Esophagus muscularis mucosa (tissue), 4 donors: ENCODE results near the gene TEAD3. TPM values are rescaled to one million over a fixed set of nuclear protein-coding genes. Genes with fewer than 3 reads are reported as not detected.

ENCODE experiments used
- DNase-seq: peaks from one replicate; pipeline ENCODE4 v3.0.0-alpha.2; 2017; ENCODE audit errors: extremely low spot score
- H3K27ac ChIP-seq, 4 donors: fragments of 200-600 bp; sonication (generic); replicated peaks in 1 of 4; 1 replicate in 3 of 4; 2 replicates in 1 of 4; pipeline ENCODE4 v1.5.1; 2016 to 2019; ENCODE audit warnings: mild to moderate bottlenecking in 1 of 4
- H3K27me3 ChIP-seq, 4 donors: fragments of 200-600 bp; sonication (generic); one replicate each; pipeline versions ENCODE4 v1.5.1 to v1.6.0; 2016 to 2019
- H3K36me3 ChIP-seq, 4 donors: fragments of 200-600 bp; sonication (generic); one replicate each; pipeline ENCODE4 v1.5.1; 2016 to 2019
- H3K4me1 ChIP-seq, 4 donors: fragments of 200-600 bp; sonication (generic); one replicate each; pipeline ENCODE4 v1.5.1; 2016 to 2019
- H3K4me3 ChIP-seq, 4 donors: fragments of 200-600 bp; sonication (generic); 1 replicate in 2 of 4; 2 replicates in 2 of 4; pipeline ENCODE4 v1.5.1; 2016 to 2019; ENCODE audit warnings: mild to moderate bottlenecking in 4 of 4, moderate library complexity in 1 of 4
- H3K9me3 ChIP-seq, 4 donors: fragments of 200-600 bp; sonication (generic); 1 replicate in 3 of 4; 2 replicates in 1 of 4; pipeline ENCODE4 v1.5.1; 2016 to 2019
- EP300 ChIP-seq: sonication (generic); formaldehyde crosslinking; IDR thresholded peaks from one replicate; pipeline ENCODE4 v1.6.1; 2017; ENCODE audit warnings: antibody characterized with exemption
- POLR2A ChIP-seq: fragments of 450-650 bp; IDR thresholded peaks from one replicate; pipeline ENCODE4 v1.6.1; 2017; ENCODE audit warnings: antibody characterized with exemption, moderate library complexity, mild to moderate bottlenecking, low read depth
- POLR2AphosphoS5 ChIP-seq, 2 donors: sonication (generic); formaldehyde crosslinking; IDR thresholded peaks; one replicate each; pipeline ENCODE4 v1.6.1; 2017; ENCODE audit warnings: antibody characterized with exemption in 2 of 2
- WGBS: methylation state at CpG from one replicate; pipeline ENCODE4 v1.1.5; 2018; 5-methylcytosine and 5-hydroxymethylcytosine counted together
- intact Hi-C: fragments of 100-400 bp; cut with DNase I; formaldehyde crosslinking; loops from one replicate; pipeline ENCODE4 v1.15.1; 2023
- total RNA-seq, 4 donors: library from RNA; depleted of rRNA; stranded (reverse); fragments of >200 nt; gene quantifications; one replicate each; pipeline versions ENCODE4 v1.1.0 to v1.2.1, GENCODE V29; 2016
- TF ChIP-seq, protein P1 (sequence below), 3 experiments: fragments of 200-600 bp in 2 of 3; fragments of 450-650 bp in 1 of 3; sonication (generic) in 2 of 3; IDR thresholded peaks; one replicate each; pipeline ENCODE4 v1.5.1; 2017 to 2019; ENCODE audit warnings: antibody characterized with exemption in 3 of 3, mild to moderate bottlenecking in 2 of 3, moderate library complexity in 1 of 3

Gene TEAD3
- total RNA-seq, 4 donors from 2014 or later: 71.4 to 123 (median 78.5) TPM

DNA sequence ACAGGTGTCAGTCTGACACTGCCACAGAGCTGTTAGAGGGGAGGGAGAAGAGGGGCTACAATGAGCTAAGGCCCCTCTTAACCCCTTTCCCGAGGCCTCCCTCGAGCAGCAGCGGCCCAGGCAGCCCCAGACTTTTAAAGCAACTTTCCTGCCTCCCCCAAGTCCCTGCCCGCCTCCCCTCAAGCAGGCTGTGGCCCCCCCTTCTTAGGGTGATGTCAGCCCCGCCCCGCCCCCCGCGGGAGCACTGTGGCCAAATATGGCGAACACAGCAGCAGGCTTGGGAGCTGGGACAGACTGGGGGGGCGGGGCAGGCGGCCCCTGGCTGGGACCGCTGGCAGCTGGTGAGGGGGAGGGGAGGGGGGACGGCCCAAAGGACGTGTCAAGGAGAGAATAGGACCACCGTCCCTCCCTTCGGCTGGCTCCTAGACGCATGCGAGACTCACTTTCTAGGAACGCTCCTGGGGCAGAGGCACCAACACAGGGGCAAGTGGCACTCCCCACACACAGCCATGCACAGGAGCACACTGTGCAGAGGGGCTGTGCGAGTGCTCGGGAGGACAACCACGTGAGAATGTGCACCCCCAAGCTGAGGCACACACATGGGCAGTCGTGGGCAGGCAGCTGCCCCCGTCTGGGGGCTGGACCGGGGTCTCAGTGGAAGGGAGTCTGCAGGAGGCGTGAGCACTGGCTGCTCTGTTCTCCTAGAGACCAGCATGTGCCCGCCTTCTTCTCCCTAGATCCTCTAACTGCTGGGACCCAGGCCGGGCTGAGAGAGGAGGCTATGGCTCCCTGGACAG lies 6.7 kb downstream of the TEAD3 start:
- peaks cover 95 to 100% (median 100%) of the 10 kb centered on the region in 4 donors for H3K4me1 ChIP-seq
- TF ChIP-seq POLR2AphosphoS5 (IDR thresholded peaks at IDR 0.05) (peak; percentile 65 to 83), EP300 (peak; percentile 15), POLR2A (no peak)
- TF ChIP-seq, protein P1, sequence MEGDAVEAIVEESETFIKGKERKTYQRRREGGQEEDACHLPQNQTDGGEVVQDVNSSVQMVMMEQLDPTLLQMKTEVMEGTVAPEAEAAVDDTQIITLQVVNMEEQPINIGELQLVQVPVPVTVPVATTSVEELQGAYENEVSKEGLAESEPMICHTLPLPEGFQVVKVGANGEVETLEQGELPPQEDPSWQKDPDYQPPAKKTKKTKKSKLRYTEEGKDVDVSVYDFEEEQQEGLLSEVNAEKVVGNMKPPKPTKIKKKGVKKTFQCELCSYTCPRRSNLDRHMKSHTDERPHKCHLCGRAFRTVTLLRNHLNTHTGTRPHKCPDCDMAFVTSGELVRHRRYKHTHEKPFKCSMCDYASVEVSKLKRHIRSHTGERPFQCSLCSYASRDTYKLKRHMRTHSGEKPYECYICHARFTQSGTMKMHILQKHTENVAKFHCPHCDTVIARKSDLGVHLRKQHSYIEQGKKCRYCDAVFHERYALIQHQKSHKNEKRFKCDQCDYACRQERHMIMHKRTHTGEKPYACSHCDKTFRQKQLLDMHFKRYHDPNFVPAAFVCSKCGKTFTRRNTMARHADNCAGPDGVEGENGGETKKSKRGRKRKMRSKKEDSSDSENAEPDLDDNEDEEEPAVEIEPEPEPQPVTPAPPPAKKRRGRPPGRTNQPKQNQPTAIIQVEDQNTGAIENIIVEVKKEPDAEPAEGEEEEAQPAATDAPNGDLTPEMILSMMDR (IDR thresholded peaks at IDR 0.05): no peak
- H3K4me3 ChIP-seq: peak overlapping the region; percentile 40 to 99 (median 47)
- 8% methylated on average over 16 of the region's 28 CpGs for WGBS
- peaks cover 0 to 6% (median 3%) of the 10 kb centered on the region in 4 donors for H3K36me3 ChIP-seq
- no peaks in the 10 kb centered on the region for H3K9me3 ChIP-seq
- intact Hi-C loops: no loop called here
- peak overlapping the region; percentile 97 to 100 (median 99) for H3K27ac ChIP-seq
- DNase-seq: no peak
- H3K27me3 ChIP-seq: no peaks in the 10 kb centered on the region

DNA sequence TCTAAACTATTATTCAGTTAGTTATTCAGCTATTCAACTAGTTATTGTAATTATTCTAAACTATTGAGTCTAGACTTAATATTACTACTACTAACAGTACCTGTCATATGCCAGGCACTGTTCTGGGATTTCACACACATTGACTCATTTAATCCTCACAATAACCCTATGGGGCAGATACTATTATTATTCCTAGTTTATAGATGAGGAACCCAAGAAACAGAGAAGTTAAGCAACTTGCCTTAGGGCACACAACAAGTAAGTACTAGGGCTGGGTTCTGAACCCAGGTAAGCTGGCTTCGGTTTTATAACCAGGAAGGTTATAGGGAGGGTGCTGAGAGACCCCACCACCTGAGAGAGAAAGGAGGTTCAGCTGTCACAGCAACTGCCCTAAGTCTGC lies 7.8 kb downstream of the TEAD3 start:
- Histone ChIP-seq H3K4me1 (peaks cover 87 to 100% (median 100%) of the 10 kb centered on the region in 4 donors), H3K4me3 (no peak overlapping the region), H3K36me3 (peaks cover 0 to 17% (median 13%) of the 10 kb centered on the region in 4 donors), H3K9me3 (no peaks in the 10 kb centered on the region), H3K27me3 (no peaks in the 10 kb centered on the region), H3K27ac (peak overlapping the region; percentile 97 to 100 (median 99))
- TF ChIP-seq, protein P1 (IDR thresholded peaks at IDR 0.05): no peak
- TF ChIP-seq EP300 (no peak), POLR2A (no peak), POLR2AphosphoS5 (IDR thresholded peaks at IDR 0.05) (no peak)
- 78% methylated on average over 1 of the region's 1 CpG for WGBS
- no peak for DNase-seq
- intact Hi-C loops: no loop called here

DNA sequence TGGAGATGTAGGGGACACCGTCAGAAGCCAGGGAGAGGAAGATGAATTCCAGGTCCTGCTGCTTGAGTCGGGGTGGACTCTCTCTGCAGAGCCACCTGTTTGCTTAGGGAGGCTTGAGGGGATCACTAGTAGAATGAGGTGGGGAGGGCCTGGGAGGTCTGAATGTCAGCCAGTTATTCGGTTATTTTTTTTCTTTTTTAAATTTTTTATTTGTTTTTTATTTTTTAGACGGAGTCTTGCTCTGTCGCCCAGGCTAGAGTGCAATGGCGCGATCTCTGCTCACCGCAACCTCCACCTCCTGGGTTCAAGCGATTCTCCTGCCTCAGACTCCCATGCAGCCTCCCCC lies 8.4 kb downstream of the TEAD3 start:
- no peak for DNase-seq
- peak overlapping the region; percentile 97 to 100 (median 99) for H3K27ac ChIP-seq
- TF ChIP-seq EP300 (no peak), POLR2AphosphoS5 (IDR thresholded peaks at IDR 0.05) (no peak), POLR2A (no peak)
- TF ChIP-seq, protein P1 (IDR thresholded peaks at IDR 0.05): no peak
- H3K36me3 ChIP-seq: peaks cover 0 to 19% (median 16%) of the 10 kb centered on the region in 4 donors
- H3K27me3 ChIP-seq: no peaks in the 10 kb centered on the region
- no peaks in the 10 kb centered on the region for H3K9me3 ChIP-seq
- no peak overlapping the region for H3K4me3 ChIP-seq
- intact Hi-C loops: no loop called here
- peaks cover 82 to 100% (median 100%) of the 10 kb centered on the region in 4 donors for H3K4me1 ChIP-seq
- 62% methylated on average over 9 of the region's 9 CpGs for WGBS

GRCh38 chr6:35487658-35488516 lies 9.0 kb downstream of the TEAD3 start:
- TF ChIP-seq EP300 (no peak), POLR2AphosphoS5 (IDR thresholded peaks at IDR 0.05) (peak in 1 of 2 donors; percentile 52), POLR2A (no peak)
- TF ChIP-seq, protein P1 (IDR thresholded peaks at IDR 0.05): no peak
- WGBS: 24% methylated on average over 3 of the region's 9 CpGs
- Histone ChIP-seq H3K9me3 (no peaks in the 10 kb centered on the region), H3K27ac (peak overlapping the region; percentile 97 to 100 (median 99)), H3K36me3 (peaks cover 0 to 22% (median 20%) of the 10 kb centered on the region in 4 donors), H3K4me1 (peaks cover 76 to 100% (median 100%) of the 10 kb centered on the region in 4 donors), H3K4me3 (peak overlapping the region in 1 of 4 donors; percentile 18), H3K27me3 (no peaks in the 10 kb centered on the region)
- intact Hi-C loops: no loop called here
- DNase-seq: no peak
